Measurements from ENCODE around the gene DAGLA. TPM values are rescaled to one million over a fixed set of nuclear protein-coding genes. Genes with fewer than 3 reads are reported as not detected.

DAGLA gene
- total and polyA plus RNA-seq, 2 experiments from 2014 or later, result 2.1 to 6.3 TPM

- Histone ChIP-seq H3K27ac (peak overlapping the region; percentile 85), H3K4me3 (peak overlapping the region; percentile 69), H3K27me3 (no peaks in the 10 kb centered on the region), H3K4me1 (ENCODE audit: low read depth) (peaks cover 29% of the 10 kb centered on the region), H3K36me3 (no peaks in the 10 kb centered on the region), H3K9me3 (ENCODE audit: low read depth) (no peaks in the 10 kb centered on the region)
- TF ChIP-seq CTCF (IDR thresholded peaks at IDR 0.05; ENCODE audit: low read depth, low read length), result no peak
- DNase-seq (ENCODE audit: low read depth in 1 of 2, low spot score in 1 of 2), result peak; percentile 86 to 90
These were observed 74.6 kb downstream of the DAGLA start for GRCh38 chr11:61754534-61755482.

GRCh38 chr11:61756147-61756451 lies 75.9 kb downstream of the DAGLA start:
- TF ChIP-seq CTCF (IDR thresholded peaks at IDR 0.05; ENCODE audit: low read depth, low read length), result no peak
- peaks cover 28% of the 10 kb centered on the region for H3K4me1 ChIP-seq (ENCODE audit: low read depth)

GRCh38 chr11:61756452-61757212 lies 76.4 kb downstream of the DAGLA start:
- H3K27ac ChIP-seq, result peak overlapping the region; percentile 85
- peak in 1 of 2 donors; percentile 68 for DNase-seq (ENCODE audit: low read depth in 1 of 2, low spot score in 1 of 2)
- H3K4me3 ChIP-seq, result no peak overlapping the region
- no peak for TF ChIP-seq CTCF (IDR thresholded peaks at IDR 0.05; ENCODE audit: low read depth, low read length)
- no peaks in the 10 kb centered on the region for H3K9me3 ChIP-seq (ENCODE audit: low read depth)
- no peaks in the 10 kb centered on the region for H3K36me3 ChIP-seq
- peaks cover 28% of the 10 kb centered on the region for H3K4me1 ChIP-seq (ENCODE audit: low read depth)
- H3K27me3 ChIP-seq, result no peaks in the 10 kb centered on the region

More at GRCh38 chr11:61756147-61756451, 75.9 kb downstream of the DAGLA start:
- H3K4me3 ChIP-seq, result no peak overlapping the region
- H3K27ac ChIP-seq, result peak overlapping the region; percentile 85
- H3K36me3 ChIP-seq, result no peaks in the 10 kb centered on the region
- DNase-seq (ENCODE audit: low read depth in 1 of 2, low spot score in 1 of 2), result no peak
- H3K9me3 ChIP-seq (ENCODE audit: low read depth), result no peaks in the 10 kb centered on the region
- H3K27me3 ChIP-seq, result no peaks in the 10 kb centered on the region

GRCh38 chr11:61757213-61757862 lies 77.1 kb downstream of the DAGLA start:
- no peaks in the 10 kb centered on the region for H3K27me3 ChIP-seq
- H3K36me3 ChIP-seq, result no peaks in the 10 kb centered on the region
- no peak overlapping the region for H3K4me3 ChIP-seq
- TF ChIP-seq CTCF (IDR thresholded peaks at IDR 0.05; ENCODE audit: low read depth, low read length), result no peak
- DNase-seq (ENCODE audit: low read depth in 1 of 2, low spot score in 1 of 2), result no peak
- H3K4me1 ChIP-seq (ENCODE audit: low read depth), result peaks cover 33% of the 10 kb centered on the region
- no peaks in the 10 kb centered on the region for H3K9me3 ChIP-seq (ENCODE audit: low read depth)
- H3K27ac ChIP-seq, result peak overlapping the region; percentile 85

- H3K27me3 ChIP-seq, result no peaks in the 10 kb centered on the region
- TF ChIP-seq CTCF (IDR thresholded peaks at IDR 0.05; ENCODE audit: low read depth, low read length), result no peak
- H3K9me3 ChIP-seq (ENCODE audit: low read depth), result no peaks in the 10 kb centered on the region
- peak overlapping the region; percentile 83 for H3K27ac ChIP-seq
- DNase-seq (ENCODE audit: low read depth in 1 of 2, low spot score in 1 of 2), result no peak
- H3K4me3 ChIP-seq, result no peak overlapping the region
- H3K4me1 ChIP-seq (ENCODE audit: low read depth), result peaks cover 27% of the 10 kb centered on the region
- H3K36me3 ChIP-seq, result no peaks in the 10 kb centered on the region
These were observed 80.8 kb downstream of the DAGLA start for GRCh38 chr11:61760946-61761345.
